Keratinocyte (primary cell): Measurements from ENCODE around the gene NDUFAF8. TPM values are rescaled to one million over a fixed set of nuclear protein-coding genes. Genes with fewer than 3 reads are reported as not detected.
A peak's percentile ranks its signal among the peaks of the same experiment; 100 is the strongest.

Source experiments
- DNase-seq: peaks from one replicate; pipeline ENCODE4 v3.0.0-alpha.2; 2011; ENCODE audit warnings: low read depth, missing footprints, low spot score
- FAIRE-seq: peaks from 2 replicates; lab custom pipeline; 2011; peaks lifted over from hg19 to GRCh38; lab: Jason Lieb, UNC
- H2AFZ ChIP-seq: 2 replicates; pipeline ENCODE4 v1.6.0; 2012; ENCODE audit warnings: low read length, control low read depth, inconsistent platforms; ENCODE audit not compliant: control insufficient read depth
- H3K27ac ChIP-seq: 2 replicates; pipeline ENCODE4 v1.5.1; 2011; ENCODE audit warnings: low read length; ENCODE audit not compliant: control insufficient read depth, insufficient read depth
- H3K27me3 ChIP-seq: 3 replicates; pipeline ENCODE4 v1.6.0; 2011; ENCODE audit warnings: low read length; ENCODE audit not compliant: control insufficient read depth, insufficient read depth; ENCODE audit errors: extremely low read depth
- H3K36me3 ChIP-seq, 2 experiments: 2 replicates in 1 of 2; 3 replicates in 1 of 2; pipeline ENCODE4 v1.5.1; 2011; ENCODE audit warnings: low read length in 2 of 2, mild to moderate bottlenecking in 1 of 2; ENCODE audit not compliant: control insufficient read depth in 2 of 2, insufficient read depth in 2 of 2; ENCODE audit errors: extremely low read depth in 1 of 2
- H3K4me1 ChIP-seq: 3 replicates; pipeline ENCODE4 v1.5.1; 2011; ENCODE audit warnings: low read length; ENCODE audit not compliant: control insufficient read depth, insufficient read depth; ENCODE audit errors: extremely low read depth
- H3K4me2 ChIP-seq: 3 replicates; pipeline ENCODE4 v1.6.0; 2011; ENCODE audit warnings: low read depth, low read length; ENCODE audit not compliant: control insufficient read depth, insufficient read depth; ENCODE audit errors: extremely low read depth
- H3K4me3 ChIP-seq, 3 experiments: fragments of 200-600 bp in 1 of 3; sonication (generic) in 1 of 3; 2 replicates in 2 of 3; 3 replicates in 1 of 3; pipeline ENCODE4 v1.5.1; 2011 to 2016; ENCODE audit warnings: low read length in 3 of 3, mild to moderate bottlenecking in 3 of 3, control low read depth in 2 of 3, inconsistent platforms in 1 of 3, low read depth in 1 of 3, mixed read lengths in 1 of 3, mixed run types in 1 of 3, moderate library complexity in 1 of 3; ENCODE audit not compliant: control insufficient read depth in 2 of 3, insufficient read depth in 2 of 3; ENCODE audit errors: extremely low read depth in 1 of 3
- H3K79me2 ChIP-seq: 2 replicates; pipeline ENCODE4 v1.6.0; 2012; ENCODE audit warnings: low read length; ENCODE audit not compliant: control insufficient read depth, insufficient read depth
- H3K9ac ChIP-seq: 3 replicates; pipeline ENCODE4 v1.6.0; 2011; ENCODE audit warnings: low read length; ENCODE audit not compliant: control insufficient read depth, insufficient read depth; ENCODE audit errors: extremely low read depth
- H3K9me1 ChIP-seq: 3 replicates; pipeline ENCODE4 v1.6.0; 2011; ENCODE audit warnings: low read length; ENCODE audit not compliant: control insufficient read depth, insufficient read depth; ENCODE audit errors: extremely low read depth
- H3K9me3 ChIP-seq: 2 replicates; pipeline ENCODE4 v1.5.1; 2012; ENCODE audit warnings: low read depth, low read length; ENCODE audit not compliant: control insufficient read depth
- H4K20me1 ChIP-seq: 3 replicates; pipeline ENCODE4 v1.6.0; 2011; ENCODE audit warnings: low read length; ENCODE audit not compliant: control insufficient read depth, insufficient read depth; ENCODE audit errors: extremely low read depth
- EZH2 ChIP-seq: IDR thresholded peaks from one replicate; pipeline ENCODE4 v1.6.1; 2012; ENCODE audit warnings: inconsistent platforms, mild to moderate bottlenecking, low read length, moderate library complexity
- dilution Hi-C: fragments of 300-500 bp; cut with MboI; formaldehyde crosslinking; loops from one replicate; pipeline ENCODE4 v1.7.0; 2020; ENCODE audit warnings: low sequenced_read_pairs; ENCODE audit not compliant: extremely low pct_ligation_motif_present
- polyA plus RNA-seq, 5 experiments: library from polyadenylated mRNA; depleted of rRNA in 3 of 5; stranded (reverse) in 3 of 5; stranded (forward) in 1 of 5; unstranded in 1 of 5; fragments of >200 nt; gene quantifications; 1 replicate in 1 of 5; 2 replicates in 3 of 5; 3 replicates in 1 of 5; pipeline versions ENCODE4 v1.2.1 to v1.2.3, GENCODE V29; 2011 to 2012; ENCODE audit warnings: missing spikeins in 2 of 5, low read depth in 1 of 5, low replicate concordance in 1 of 5
- TF ChIP-seq, protein P1 (sequence below), 3 experiments: IDR thresholded peaks in 1 of 3; conservative IDR thresholded peaks in 1 of 3; optimal IDR thresholded peaks in 1 of 3; 2 replicates in 2 of 3; 3 replicates in 1 of 3; pipeline versions ENCODE3 to v1.5.1; 2011; ENCODE audit warnings: low read length in 3 of 3, mild to moderate bottlenecking in 3 of 3, moderate library complexity in 2 of 3, control low read depth in 1 of 3, inconsistent platforms in 1 of 3; ENCODE audit not compliant: insufficient read depth in 2 of 3; ENCODE audit errors: extremely low read depth in 1 of 3

Gene NDUFAF8
- polyA plus RNA-seq, 1 donor (not counting 4 experiments of a cell fraction or from before 2014, with no cell fraction given): 171 TPM

DNA sequence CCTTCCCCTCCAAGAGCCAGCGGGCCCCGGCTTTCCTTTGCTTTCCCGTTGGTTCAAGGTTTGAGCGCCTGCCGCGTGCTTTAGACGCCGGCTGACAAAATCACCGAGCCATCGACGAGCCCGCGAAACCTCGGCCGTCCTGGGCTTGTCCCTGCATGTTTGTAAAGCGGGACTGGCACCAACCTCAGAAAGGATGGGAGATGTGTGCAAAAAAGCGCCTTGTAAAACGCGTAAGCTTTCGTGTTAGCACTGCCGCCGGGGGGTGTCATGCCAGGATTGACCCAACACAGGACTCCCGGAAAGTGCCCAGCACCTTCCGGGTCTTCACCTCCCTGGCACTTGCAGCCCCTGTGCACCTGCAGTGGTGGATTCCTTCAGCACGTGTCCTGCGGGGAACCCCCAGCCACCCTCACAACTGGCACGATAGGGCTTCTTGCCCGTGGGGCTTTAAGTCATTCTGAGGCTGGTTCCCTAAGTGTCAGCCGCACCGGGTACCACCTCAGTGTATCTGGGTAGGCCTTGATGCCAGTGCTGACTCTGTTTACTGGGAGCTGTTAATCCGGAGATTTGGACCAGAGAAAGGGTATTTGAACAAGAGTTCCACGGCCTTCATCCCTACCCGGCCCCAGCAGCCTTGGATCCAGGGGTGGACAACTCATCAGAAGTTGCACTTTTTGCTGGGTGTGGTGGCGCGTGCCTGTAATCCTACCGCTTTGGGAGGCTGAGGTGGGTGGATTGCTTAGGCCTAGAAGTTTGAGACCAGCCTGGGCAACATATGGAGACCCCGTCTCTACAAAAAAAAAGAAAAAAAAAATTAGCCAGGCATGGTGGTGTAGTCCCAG lies 817 bp downstream of the NDUFAF8 start:
- Histone ChIP-seq H3K9me1 (no peaks in the 10 kb centered on the region), H4K20me1 (no peaks in the 10 kb centered on the region), H3K4me3 (peak overlapping the region; percentile 90 to 96 (median 90)), H3K79me2 (peaks cover 35% of the 10 kb centered on the region), H3K4me2 (peak overlapping the region; percentile 96), H3K4me1 (peaks cover 19% of the 10 kb centered on the region), H3K9ac (peak overlapping the region; percentile 92), H3K36me3 (peaks cover 6% of the 10 kb centered on the region in 2 experiments), H3K27ac (peak overlapping the region; percentile 87), H3K27me3 (no peaks in the 10 kb centered on the region), H3K9me3 (no peaks in the 10 kb centered on the region), H2AFZ (no peak overlapping the region)
- no peak for FAIRE-seq
- dilution Hi-C loops: no loop called here
- DNase-seq: peak; percentile 33
- TF ChIP-seq, protein P1, sequence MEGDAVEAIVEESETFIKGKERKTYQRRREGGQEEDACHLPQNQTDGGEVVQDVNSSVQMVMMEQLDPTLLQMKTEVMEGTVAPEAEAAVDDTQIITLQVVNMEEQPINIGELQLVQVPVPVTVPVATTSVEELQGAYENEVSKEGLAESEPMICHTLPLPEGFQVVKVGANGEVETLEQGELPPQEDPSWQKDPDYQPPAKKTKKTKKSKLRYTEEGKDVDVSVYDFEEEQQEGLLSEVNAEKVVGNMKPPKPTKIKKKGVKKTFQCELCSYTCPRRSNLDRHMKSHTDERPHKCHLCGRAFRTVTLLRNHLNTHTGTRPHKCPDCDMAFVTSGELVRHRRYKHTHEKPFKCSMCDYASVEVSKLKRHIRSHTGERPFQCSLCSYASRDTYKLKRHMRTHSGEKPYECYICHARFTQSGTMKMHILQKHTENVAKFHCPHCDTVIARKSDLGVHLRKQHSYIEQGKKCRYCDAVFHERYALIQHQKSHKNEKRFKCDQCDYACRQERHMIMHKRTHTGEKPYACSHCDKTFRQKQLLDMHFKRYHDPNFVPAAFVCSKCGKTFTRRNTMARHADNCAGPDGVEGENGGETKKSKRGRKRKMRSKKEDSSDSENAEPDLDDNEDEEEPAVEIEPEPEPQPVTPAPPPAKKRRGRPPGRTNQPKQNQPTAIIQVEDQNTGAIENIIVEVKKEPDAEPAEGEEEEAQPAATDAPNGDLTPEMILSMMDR (optimal IDR thresholded peaks at IDR 0.05 in 1 of 3, IDR thresholded peaks at IDR 0.05 in 1 of 3, conservative IDR thresholded peaks at IDR 0.05 in 1 of 3; ENCODE audit: extremely low read depth in 1 of 3, insufficient read depth in 2 of 3, low read length in 3 of 3): no peak
- no peak for TF ChIP-seq EZH2

DNA sequence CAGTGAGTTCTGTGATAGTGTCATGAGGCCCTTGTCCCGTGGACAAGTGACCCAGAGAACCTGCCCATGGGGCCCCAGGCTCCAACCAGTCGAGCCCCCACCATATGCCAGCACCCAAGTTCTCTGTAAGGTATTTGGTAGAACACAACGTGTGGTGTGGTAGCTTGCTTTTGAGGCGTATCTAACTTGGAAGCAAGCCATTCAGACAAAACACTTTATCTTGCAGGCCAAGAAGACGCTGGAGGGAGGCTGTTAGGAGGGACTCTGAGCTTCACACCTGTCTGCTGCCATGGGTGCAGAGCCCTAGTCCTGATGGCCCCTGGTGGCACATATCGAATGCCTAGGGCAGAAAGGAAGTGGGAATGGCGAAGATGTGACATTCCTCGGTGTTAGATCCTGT lies 1.6 kb downstream of the NDUFAF8 start:
- Histone ChIP-seq H3K79me2 (peaks cover 35% of the 10 kb centered on the region), H3K4me3 (no peak overlapping the region), H3K27ac (no peak overlapping the region), H3K9ac (no peak overlapping the region), H4K20me1 (no peaks in the 10 kb centered on the region), H3K9me3 (no peaks in the 10 kb centered on the region), H3K4me2 (peak overlapping the region; percentile 96), H3K36me3 (peaks cover 5 to 6% of the 10 kb centered on the region in 2 experiments), H2AFZ (no peak overlapping the region), H3K4me1 (peaks cover 19% of the 10 kb centered on the region), H3K27me3 (no peaks in the 10 kb centered on the region), H3K9me1 (no peaks in the 10 kb centered on the region)
- DNase-seq: no peak
- dilution Hi-C loops: no loop called here
- no peak for FAIRE-seq
- TF ChIP-seq EZH2: no peak
- TF ChIP-seq, protein P1 (optimal IDR thresholded peaks at IDR 0.05 in 1 of 3, IDR thresholded peaks at IDR 0.05 in 1 of 3, conservative IDR thresholded peaks at IDR 0.05 in 1 of 3; ENCODE audit: extremely low read depth in 1 of 3, insufficient read depth in 2 of 3, low read length in 3 of 3): no peak
